Aorta (tissue), 5 donors: Measurements from ENCODE around the gene SOD2. TPM values are rescaled to one million over a fixed set of nuclear protein-coding genes. Genes with fewer than 3 reads are reported as not detected.
"Not testable (repeated sequence)": the region's sequence is repeated elsewhere in the genome, so short reads cannot be mapped to it uniquely, and the experiment has no call there.

ENCODE experiments used
- ATAC-seq: fragments of 200-7000 bp; cut with Tn5 transposase; one replicate; pipeline ENCODE4 v1.9.1; 2022; ENCODE audit warnings: moderate library complexity; ENCODE audit not compliant: low FRiP score
- DNase-seq, 2 donors: peaks; one replicate each; pipeline ENCODE4 v3.0.0-alpha.2; 2020
- H3K27ac ChIP-seq, 2 donors: one replicate each; pipeline ENCODE4 v1.5.1; 2013; ENCODE audit warnings: low read length in 2 of 2, mild to moderate bottlenecking in 2 of 2, moderate library complexity in 2 of 2, control low read depth in 1 of 2, inconsistent platforms in 1 of 2, low read depth in 1 of 2
- H3K27me3 ChIP-seq, 2 donors: one replicate each; pipeline ENCODE4 v1.6.1; 2013; ENCODE audit warnings: control low read depth in 1 of 2, low read length in 1 of 2, mild to moderate bottlenecking in 1 of 2, moderate library complexity in 1 of 2; ENCODE audit not compliant: insufficient read depth in 2 of 2, control insufficient read depth in 1 of 2
- H3K36me3 ChIP-seq, 2 donors: one replicate each; pipeline ENCODE4 v1.6.1; 2013; ENCODE audit warnings: control low read depth in 1 of 2, low read length in 1 of 2, mild to moderate bottlenecking in 1 of 2; ENCODE audit not compliant: insufficient read depth in 2 of 2, control insufficient read depth in 1 of 2
- H3K4me1 ChIP-seq, 2 donors: one replicate each; pipeline ENCODE4 v1.6.1; 2013; ENCODE audit warnings: low read length in 2 of 2, control low read depth in 1 of 2, mild to moderate bottlenecking in 1 of 2, moderate library complexity in 1 of 2; ENCODE audit not compliant: insufficient read depth in 2 of 2, control insufficient read depth in 1 of 2
- H3K4me3 ChIP-seq, 2 donors: one replicate each; pipeline ENCODE4 v1.5.1; 2013; ENCODE audit warnings: low read length in 2 of 2, control low read depth in 1 of 2, mild to moderate bottlenecking in 1 of 2
- H3K9me3 ChIP-seq: one replicate; pipeline ENCODE4 v1.6.1; 2013; ENCODE audit warnings: mild to moderate bottlenecking, low read length; ENCODE audit not compliant: control insufficient read depth
- WGBS, 2 donors: extraction: QIAGEN DNeasy Blood & Tissue Kit; methylation state at CpG; one replicate each; pipeline ENCODE4 v1.1.7; 2013; 5-methylcytosine and 5-hydroxymethylcytosine counted together
- intact Hi-C, 2 donors: fragments of 100-400 bp; cut with DNase I; formaldehyde crosslinking; loops; one replicate each; pipeline versions ENCODE4 v1.14.2 to v1.15.0; 2022
- polyA plus RNA-seq, 2 donors: library from polyadenylated mRNA; stranded (reverse); fragments of 200-250 nt; gene quantifications; one replicate each; pipeline ENCODE4 v1.2.3, GENCODE V29; 2013
- total RNA-seq, 2 donors: library from RNA; stranded (reverse); fragmentation: NEBNext Ultra II Directional; extraction: Animal tissue kit (Norgen Biotek cat#: 25700); gene quantifications; one replicate each; pipeline ENCODE4 v1.2.1, GENCODE V29; 2021
- donor health status: healthy with polysubstance abuse.
- donor health status: Bipolar disorder and iron deficiency.
- donor health status: DM: no; HTN: no; CAD: no.
- donor health status: DM: no; HTN: no; CAD: no.
- donor health status: DM: yes; HTN: yes; CAD: no.

SOD2 gene
- total and polyA plus RNA-seq, 4 donors = 98.1 to 624 (median 298) TPM

- H3K9me3 ChIP-seq, H3K27ac ChIP-seq, intact Hi-C loops, H3K4me3 ChIP-seq, H3K4me1 ChIP-seq, H3K27me3 ChIP-seq, DNase-seq, ATAC-seq, H3K36me3 ChIP-seq: not testable (repeated sequence)
- WGBS, 2 donors = 91 to 94% methylated on average over 3 of the region's 3 CpGs
Measured at GRCh38 chr6:159712389-159712788, 19.3 kb upstream of the SOD2 start.

- H3K27ac ChIP-seq, ATAC-seq, H3K9me3 ChIP-seq, DNase-seq, H3K27me3 ChIP-seq, H3K36me3 ChIP-seq, H3K4me1 ChIP-seq, H3K4me3 ChIP-seq, intact Hi-C loops: not testable (repeated sequence)
- 79 to 81% methylated on average over 4 of the region's 4 CpGs for WGBS, 2 donors
Measured at GRCh38 chr6:159710603-159711002, 17.6 kb upstream of the SOD2 start.

DNA sequence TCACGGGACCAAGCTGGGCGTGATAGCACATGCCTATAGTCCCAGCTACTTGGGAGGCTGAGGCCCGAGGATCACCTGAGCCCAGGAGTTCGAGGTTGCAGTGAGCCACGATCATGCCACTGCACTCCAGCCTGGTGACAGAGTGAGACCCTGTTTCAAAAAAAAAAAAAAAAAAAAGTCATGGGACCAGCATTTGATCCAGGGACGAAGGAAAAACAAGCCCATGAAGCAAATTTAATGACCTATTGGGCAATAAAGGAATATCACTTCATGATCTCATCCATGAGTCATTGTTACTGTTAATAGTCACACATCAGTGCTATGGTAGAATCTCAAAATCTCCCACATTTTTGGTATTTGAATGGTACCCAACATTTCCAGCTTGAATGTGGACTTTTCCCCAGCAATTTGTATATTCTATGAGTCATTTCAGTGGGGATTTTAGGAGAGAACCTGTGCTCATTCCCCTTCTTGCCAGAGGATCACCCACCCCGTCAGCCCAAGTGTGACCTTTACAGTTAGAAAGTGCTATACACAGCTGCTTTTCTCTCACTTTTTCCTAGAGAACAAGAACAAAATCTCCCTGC is 8.5 kb upstream of the SOD2 start:
- Histone ChIP-seq H3K4me3 (no peak overlapping the region), H3K9me3 (no peaks in the 10 kb centered on the region), H3K4me1 (no peaks in the 10 kb centered on the region), H3K27me3 (no peaks in the 10 kb centered on the region), H3K27ac (peak overlapping the region; percentile 57 to 72), H3K36me3 (no peaks in the 10 kb centered on the region)
- WGBS, 2 donors = 52 to 54% methylated on average over 7 of the region's 7 CpGs
- ATAC-seq (peak; percentile 94), DNase-seq (peak in 1 of 2 donors; percentile 66)
- intact Hi-C loops = no loop called here

DNA sequence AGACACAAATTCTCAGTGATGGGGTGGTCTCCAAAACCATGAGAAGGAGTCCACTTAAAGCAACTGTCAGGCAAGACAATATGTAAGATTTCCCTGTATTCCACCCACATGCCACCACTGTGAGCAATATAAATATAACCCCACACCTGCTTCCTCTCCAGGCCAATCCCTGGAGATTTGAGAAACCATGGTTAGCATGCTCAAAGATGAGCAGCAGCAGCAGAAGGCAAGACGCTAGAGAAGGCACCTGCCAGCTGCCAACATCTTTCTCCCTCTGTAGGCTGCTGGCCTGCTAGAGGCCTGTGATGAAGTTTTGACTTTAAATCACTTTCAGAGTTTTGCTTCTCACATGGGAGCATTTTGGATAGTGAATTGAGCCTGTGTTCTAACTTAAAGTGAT is 7.9 kb upstream of the SOD2 start:
- H3K27ac ChIP-seq = peak overlapping the region in 1 of 2 donors; percentile 61
- ATAC-seq = peak; percentile 36
- intact Hi-C loops = no loop called here

GRCh38 chr6:159695984-159696383 is 2.9 kb upstream of the SOD2 start:
- DNase-seq (no peak), ATAC-seq (no peak)
- no peak overlapping the region for H3K4me3 ChIP-seq
- H3K36me3 ChIP-seq = no peaks in the 10 kb centered on the region
- no peaks in the 10 kb centered on the region for H3K27me3 ChIP-seq
- H3K9me3 ChIP-seq = no peaks in the 10 kb centered on the region
- no peaks in the 10 kb centered on the region for H3K4me1 ChIP-seq
- intact Hi-C loops = loop anchor here (10.0 kb wide), 2 partner anchors 169 to 249 kb away; no protein-coding TSS in a partner anchor
- WGBS, 2 donors = 97 to 98% methylated on average over 2 of the region's 2 CpGs
- H3K27ac ChIP-seq = no peak overlapping the region

More for the DNA sequence above, 7.9 kb upstream of the SOD2 start:
- no peaks in the 10 kb centered on the region for H3K27me3 ChIP-seq
- H3K4me3 ChIP-seq = no peak overlapping the region
- DNase-seq = no peak
- no peaks in the 10 kb centered on the region for H3K4me1 ChIP-seq
- H3K9me3 ChIP-seq = no peaks in the 10 kb centered on the region
- WGBS, 2 donors = 21 to 31% methylated on average over 1 of the region's 1 CpG
- no peaks in the 10 kb centered on the region for H3K36me3 ChIP-seq

DNA sequence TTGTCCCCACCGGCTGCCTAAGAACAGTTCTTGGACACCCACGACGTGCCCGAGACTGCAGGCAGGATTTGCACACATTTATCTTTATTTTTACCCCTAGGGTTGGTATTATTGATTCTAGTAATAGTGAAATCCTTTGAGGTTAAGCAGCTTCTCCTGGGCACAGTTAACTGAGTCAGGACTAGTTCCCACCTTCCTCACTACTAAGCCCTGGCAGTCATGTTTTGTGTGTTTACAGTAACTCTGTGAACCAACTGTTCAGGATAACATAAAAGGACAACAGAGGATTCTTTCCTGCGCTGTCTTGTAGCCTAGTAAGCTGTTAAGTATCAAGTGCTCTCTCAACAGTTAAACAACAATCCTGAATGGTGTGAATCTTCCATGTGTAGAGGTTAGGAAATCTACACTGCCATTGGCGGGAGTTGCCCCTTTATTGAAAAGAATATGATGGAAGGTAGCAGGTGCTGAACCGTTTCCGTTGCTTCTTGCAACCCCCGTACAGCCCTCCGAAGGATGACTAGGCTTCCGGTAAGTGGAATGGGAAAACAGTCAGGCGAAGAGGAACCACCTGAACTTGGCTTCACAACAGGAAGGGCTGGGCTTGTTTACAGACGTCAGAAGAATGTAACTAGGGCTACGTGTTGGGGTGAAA is 979 bp upstream of the SOD2 start:
- H3K4me1 ChIP-seq = no peaks in the 10 kb centered on the region
- WGBS, 2 donors = 55% methylated on average over 14 of the region's 14 CpGs
- no peaks in the 10 kb centered on the region for H3K36me3 ChIP-seq
- ATAC-seq (no peak), DNase-seq (peak in 1 of 2 donors; percentile 55)
- intact Hi-C loops = loop anchor here (1.0 to 10.0 kb wide), 6 partner anchors 33 to 251 kb away; partner anchors contain the start of genes WTAP (in 2 of the 2) and TCP1 (in 1 of the 2)
- peak overlapping the region; percentile 52 to 96 for H3K4me3 ChIP-seq
- H3K9me3 ChIP-seq = no peaks in the 10 kb centered on the region
- H3K27me3 ChIP-seq = no peaks in the 10 kb centered on the region
- peak overlapping the region in 1 of 2 donors; percentile 89 for H3K27ac ChIP-seq

- WGBS, 2 donors = 0 to 1% methylated on average over 66 of the region's 66 CpGs
- Histone ChIP-seq H3K27ac (peak overlapping the region; percentile 12 to 83), H3K36me3 (no peaks in the 10 kb centered on the region), H3K9me3 (no peaks in the 10 kb centered on the region), H3K27me3 (no peaks in the 10 kb centered on the region), H3K4me3 (peak overlapping the region; percentile 52 to 96), H3K4me1 (no peaks in the 10 kb centered on the region)
- ATAC-seq (peak; percentile 59), DNase-seq (peak; percentile 77 to 85)
- intact Hi-C loops = loop anchor here (1.0 to 10.0 kb wide), 6 partner anchors 34 to 252 kb away; partner anchors contain the start of genes WTAP (in 2 of the 2) and TCP1 (in 1 of the 2)
Measured at GRCh38 chr6:159692303-159693127, 526 bp downstream of the SOD2 start.

- ATAC-seq (no peak), DNase-seq (no peak)
- Histone ChIP-seq H3K9me3 (no peaks in the 10 kb centered on the region), H3K4me3 (peak overlapping the region; percentile 29 to 96), H3K27ac (peak overlapping the region in 1 of 2 donors; percentile 12), H3K27me3 (no peaks in the 10 kb centered on the region), H3K4me1 (no peaks in the 10 kb centered on the region), H3K36me3 (no peaks in the 10 kb centered on the region)
- 31 to 35% methylated on average over 7 of the region's 7 CpGs for WGBS, 2 donors
- intact Hi-C loops = loop anchor here (1.0 to 10.0 kb wide), 6 partner anchors 35 to 253 kb away; partner anchors contain the start of genes WTAP (in 2 of the 2) and MRPL18 (in 1 of the 2)
Measured at GRCh38 chr6:159691963-159692287, 1.1 kb downstream of the SOD2 start.
